NCI-H69 (cell line): Measurements from ENCODE around the gene ADAMTSL3.
"Not testable (repeated sequence)": the region's sequence is repeated elsewhere in the genome, so short reads cannot be mapped to it uniquely, and the experiment has no call there.

Source experiments
- DNase-seq: peaks from one replicate; lab custom pipeline; 2025; lab: John Stamatoyannopoulos, UW

ADAMTSL3 gene

DNA sequence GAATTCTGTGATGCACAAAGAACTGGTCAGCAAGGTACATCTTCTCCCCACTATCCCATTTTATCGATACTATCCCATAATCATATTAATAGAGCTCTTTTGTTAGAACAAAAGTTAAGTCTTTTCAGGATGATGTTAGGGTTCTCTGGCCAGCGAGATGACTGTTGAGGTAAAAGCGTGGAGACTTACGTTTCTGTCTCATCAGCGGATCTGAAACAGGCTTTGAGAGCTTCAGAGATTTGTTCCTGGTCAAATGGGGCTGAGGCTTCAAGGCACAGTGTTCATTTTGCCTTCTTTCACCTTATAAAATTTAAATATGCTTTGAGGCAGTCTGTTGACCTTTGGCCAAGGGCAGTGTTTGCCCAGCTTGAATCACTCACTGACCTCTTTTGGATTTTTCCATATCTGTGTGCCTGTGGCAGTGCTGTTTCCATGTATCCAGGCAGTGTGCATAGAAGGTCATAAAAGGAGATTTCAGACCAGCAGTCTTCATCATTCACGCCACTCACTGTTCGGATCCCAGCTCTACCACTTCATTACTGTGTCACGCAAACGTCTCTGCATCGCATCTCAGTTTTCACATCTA, 3.1 kb downstream of the ADAMTSL3 start:
- no peak for DNase-seq

DNA sequence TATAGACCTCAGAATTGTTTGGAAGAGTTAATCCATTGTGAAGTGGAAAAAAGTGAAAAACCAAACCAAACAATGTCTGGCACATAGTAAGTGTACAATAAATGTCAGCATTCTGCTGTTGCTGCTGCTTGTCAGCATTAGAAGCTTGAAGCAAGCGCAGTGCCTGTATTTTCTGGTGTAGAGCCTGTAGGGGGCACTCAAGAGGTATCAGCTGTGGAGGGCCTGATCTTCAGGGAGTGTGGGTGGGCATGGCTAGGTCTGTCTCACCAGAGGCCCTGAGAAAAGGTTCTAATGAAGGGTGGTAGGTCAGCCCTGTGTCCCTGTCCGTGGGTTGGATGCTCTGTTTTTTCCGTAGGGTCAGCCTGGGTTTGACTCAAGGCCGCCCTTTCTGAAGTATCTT, 3.6 kb downstream of the ADAMTSL3 start:
- DNase-seq, result no peak

DNA sequence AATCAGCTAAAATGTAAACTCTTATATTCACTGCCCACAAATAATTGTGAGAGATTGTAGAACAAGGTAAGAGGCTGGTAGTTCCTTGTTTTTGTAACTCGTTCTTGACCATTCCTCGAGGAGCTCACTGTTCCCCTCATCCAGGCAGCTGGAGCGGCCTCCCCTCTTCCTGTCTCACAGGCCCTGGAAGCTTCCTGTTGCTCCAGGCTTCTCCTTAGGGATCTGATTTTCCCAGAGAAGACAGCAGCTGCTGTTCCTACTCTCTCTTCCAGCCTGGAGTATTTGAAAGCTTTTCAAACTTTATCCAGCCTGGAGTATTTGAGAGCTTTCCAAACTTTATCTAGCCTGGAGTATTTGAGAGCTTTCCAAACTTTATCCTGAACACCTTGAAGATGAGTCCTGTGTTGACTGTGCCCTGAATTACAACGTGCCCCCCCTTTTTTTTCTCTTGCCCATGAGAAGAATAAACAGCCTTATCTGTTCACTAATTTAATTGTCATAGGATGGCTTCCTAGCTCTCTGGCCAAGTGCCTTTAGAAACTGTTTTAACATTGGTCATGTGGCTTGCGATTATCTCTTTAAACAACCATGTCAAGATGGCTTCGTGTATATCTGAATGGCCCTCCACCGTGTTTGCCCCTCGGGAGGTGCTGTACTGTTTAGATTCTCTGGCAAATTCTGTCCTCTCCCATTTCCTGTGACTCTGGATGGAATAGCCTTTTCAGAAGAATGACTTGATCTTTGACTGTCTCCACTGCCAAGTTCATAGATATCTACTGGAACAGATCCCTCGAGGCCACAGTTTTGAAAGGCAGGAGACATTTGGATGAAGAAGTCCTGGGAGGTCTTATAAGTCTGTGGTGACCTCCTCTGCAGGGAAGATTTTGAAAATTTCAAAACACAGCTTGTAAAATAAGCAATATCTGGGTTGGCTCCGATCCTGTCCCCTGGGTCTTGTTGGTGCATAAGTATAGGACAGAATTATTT, 4.8 kb downstream of the ADAMTSL3 start:
- no peak for DNase-seq

DNA sequence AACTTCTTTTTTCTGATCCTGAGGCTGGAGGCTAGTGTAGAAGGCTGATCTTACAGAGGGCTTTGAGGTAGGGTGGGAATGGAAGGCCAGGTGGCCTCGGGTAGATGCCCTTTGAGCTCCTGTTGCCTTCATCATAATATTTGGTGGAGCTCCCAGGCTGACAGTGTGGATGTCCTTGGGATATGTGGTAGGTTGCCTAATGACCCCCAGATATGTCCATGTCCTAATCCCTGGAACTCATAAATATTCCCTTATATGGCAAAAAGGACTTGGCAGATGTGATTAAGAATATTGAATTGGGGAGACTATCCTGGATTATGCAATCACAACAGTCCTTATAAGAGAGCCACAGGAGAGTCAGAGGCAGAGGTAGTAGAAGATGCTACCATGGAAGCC, 5.5 kb downstream of the ADAMTSL3 start:
- DNase-seq, result no peak

DNA sequence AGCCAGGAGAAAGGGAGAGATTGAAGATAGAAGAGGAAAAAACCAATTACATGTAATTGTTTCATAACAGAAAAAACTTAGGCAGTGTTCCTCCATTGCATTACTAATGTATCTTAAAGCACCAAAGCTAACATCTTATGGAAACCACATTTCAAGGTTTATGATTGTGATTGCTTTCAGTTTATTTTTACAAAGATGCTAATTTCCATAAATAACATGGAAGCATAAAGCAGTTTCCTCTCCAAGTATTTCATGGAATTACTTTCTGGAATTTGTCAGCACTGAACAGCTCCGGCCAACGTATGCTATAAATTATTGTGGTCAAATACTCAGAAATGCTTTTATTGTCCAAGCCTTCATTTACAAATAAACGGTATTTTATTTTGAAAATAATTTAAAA, 11.6 kb downstream of the ADAMTSL3 start:
- DNase-seq, result no peak

DNA sequence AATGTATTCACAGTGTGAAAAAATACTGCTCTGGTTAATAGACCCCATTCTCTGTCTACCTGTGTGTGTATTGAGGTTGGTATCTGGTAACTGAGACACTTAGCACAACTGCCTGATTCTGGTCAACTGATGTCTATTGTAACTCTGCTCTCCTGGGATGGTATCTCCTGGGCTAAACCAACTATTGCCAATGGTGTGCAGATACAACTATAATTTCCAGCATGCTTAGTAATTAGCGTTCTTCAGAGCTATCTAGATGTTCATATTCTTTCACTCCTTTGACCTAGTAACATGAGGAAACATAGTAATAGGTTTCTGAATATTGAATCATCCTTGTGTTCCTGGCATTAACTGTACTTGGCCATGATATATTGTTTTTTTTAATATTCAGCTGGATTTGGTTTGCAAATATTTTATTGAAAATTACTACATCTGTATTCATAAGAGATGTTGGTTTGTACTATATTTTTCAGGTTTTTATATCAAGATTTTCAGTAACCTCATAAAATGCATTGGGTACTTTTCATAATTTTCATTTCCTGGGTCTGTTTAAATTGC, 16.8 kb downstream of the ADAMTSL3 start:
- DNase-seq, result no peak

DNA sequence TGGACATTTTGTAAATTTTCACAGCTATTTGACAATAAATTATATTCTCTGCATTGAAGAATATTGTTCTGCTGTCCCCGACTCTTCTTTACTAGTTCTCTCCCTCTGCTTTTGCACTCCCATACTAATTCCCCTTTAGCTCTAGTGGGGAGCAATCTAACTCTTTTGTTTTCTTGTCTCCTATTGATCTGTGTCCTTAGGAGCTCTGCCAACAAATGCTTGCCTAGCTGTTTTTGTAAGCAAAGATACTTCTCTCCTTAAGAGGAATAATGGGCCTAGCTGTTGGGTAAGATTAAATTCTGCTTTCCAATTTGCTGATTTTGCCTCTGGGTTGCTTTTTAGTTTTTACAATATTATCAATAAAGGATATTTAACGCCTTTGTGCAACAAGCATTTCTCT, 17.7 kb downstream of the ADAMTSL3 start:
- DNase-seq, result no peak

DNA sequence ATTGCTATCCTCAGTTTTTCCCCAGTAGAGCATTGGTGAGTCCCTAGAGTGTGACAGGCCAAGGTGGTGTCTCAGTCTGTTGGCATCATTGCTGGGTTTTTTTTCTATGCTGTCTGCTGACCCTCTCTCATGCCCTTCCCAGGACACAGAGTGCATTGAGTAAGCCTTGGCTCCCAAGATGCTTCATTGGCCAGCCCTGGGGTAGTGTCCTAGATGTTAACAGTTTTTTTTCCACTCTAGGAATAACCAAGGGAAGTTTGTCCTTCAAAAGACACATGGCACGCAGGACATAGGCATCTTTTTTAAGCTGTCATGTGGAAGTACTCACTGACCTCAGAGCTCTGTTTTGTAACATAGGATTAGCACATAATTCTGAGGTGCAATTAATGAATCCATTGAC, 19.5 kb downstream of the ADAMTSL3 start:
- no peak for DNase-seq

DNA sequence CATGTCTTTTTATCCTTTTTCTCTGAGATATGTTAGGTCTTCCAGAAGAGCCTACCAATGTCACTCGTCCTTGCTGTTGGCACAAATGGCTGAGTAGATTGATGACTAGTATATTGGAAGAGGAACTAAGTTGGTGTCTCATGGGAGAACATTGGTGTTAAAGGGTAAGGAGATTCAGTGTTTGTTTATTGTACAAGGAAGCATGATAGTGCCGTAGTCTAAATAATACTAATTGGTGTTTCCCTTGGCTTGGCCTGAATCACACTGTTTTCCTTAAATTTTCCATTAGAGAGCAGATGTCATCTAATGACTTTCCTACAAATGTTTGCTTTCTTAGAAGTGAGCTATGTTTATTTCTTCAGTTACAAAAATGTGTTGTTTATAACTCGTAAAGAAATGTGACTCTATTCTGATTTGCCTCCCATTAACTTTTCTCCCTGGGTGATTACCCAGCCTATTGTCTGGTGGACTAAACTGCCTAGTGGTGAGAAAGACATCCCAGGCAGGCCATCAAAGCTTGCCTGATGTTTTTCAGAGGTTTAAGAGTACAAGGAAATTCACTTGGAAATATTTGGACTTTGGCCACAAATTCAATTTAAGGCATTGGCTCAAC, 28.7 kb downstream of the ADAMTSL3 start:
- DNase-seq, result no peak

DNA sequence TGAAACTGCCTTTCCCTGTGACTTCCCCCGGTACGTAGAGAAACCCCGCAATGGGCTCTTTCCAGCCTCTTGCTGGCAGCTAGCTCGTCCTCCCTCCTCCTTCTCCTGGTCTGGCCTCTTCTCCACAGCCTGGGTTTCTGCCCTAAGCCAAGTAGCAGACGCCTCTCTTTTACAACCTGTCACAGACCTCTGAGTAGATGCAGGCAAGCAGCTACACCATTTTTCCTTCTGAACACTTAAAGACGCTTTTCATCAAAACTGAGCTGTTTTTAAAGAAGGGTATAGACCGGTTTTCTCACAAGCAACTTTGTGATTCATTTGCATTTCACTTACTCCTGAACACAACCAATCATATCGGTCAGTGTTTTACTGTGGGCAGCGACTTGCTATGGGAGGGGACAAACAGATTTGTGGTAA, 32.0 kb downstream of the ADAMTSL3 start:
- no peak for DNase-seq

DNA sequence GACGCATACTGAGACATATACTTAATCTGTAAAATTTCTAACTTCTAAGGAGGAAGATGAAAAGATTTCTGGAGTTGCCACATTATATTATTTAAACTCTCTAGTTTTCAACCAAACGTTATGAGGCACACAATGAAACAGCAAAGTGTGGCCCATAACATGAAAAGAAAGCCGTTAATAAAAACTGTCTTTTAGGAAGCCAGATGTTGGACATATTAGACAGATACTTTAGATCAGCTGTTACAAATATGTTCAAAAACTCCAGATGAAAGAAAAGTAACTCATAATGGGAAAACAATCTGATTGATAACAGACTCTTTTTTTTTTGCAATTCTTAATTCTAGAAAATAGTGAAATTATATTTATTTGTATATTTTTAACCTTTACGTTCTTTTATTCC, 34.3 kb downstream of the ADAMTSL3 start:
- no peak for DNase-seq

DNA sequence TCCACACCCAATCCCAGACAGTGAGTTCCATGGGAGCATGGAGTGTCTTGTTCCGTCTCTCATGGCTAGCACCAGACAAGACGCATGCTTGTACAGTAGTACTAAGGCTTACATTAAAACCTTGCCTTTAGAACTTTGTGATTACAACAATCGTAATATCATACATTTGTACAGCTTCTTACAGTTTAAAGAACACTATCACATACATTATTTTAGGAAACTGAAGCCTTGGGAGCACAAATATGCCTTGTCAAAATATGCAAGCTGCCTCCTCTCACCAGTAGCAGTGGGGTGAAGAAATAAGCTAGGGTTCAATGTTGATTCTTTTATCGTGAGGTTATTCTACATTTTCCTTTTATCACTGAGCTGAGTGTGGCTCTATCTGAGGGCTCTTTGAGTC, 36.8 kb downstream of the ADAMTSL3 start:
- no peak for DNase-seq

DNA sequence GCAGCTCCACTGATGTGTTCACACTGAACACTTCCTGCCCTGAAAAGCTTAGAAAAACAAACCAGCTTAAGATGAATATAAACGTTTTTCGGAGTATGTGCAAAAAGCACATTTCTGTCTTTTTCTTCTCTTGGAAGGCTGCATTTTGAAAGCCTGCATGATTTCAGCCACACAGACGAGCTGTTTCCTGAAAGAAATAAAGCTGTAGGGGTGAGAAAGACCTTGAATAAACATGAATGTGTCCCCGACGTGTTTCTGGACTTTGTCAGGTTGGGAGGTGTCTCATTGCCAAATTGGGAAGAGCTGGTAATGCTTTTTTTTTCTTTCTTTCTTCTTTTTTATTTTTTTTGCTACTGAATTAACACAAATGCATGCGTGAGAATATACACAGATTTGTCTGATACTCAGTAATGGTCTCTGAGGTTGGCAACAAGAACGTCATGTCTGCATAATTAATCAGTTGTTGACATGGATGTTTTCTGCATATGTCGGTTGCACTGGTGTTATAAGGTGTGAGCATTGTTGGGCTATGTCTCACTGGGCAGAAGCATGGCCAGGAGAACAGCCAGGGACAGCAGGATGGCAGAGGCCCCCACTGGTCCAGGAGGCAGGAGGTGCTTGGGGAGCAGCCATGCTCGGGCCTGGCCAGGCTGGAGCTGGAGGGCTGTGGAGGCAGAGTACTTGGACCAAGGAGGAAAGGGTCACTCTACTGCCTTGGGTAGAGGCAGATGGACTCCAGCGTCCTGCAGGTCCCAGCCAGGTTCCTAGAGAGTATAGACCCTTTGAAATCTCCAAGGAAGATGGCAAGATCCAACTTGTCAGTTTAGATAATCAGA, 39.0 kb downstream of the ADAMTSL3 start:
- no peak for DNase-seq

DNA sequence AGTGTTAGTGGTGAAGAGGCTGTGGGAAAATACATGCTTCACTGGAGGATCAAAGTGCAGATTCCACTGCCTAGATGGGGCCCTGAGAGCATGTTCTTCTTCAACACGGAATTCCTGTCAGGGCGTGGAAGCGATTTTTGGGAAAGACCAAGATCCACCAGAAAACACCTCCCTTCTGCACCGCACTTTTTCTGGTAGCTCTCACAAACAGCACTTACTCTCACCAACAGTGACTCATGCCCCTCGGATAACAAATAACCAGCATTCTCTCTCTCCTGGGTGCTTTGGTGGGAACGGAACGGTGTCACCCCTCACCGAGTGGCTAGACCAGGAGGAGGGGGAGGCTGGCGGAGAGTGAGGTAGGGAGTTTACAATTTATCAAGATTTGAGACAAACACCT, 40.1 kb downstream of the ADAMTSL3 start:
- no peak for DNase-seq

DNA sequence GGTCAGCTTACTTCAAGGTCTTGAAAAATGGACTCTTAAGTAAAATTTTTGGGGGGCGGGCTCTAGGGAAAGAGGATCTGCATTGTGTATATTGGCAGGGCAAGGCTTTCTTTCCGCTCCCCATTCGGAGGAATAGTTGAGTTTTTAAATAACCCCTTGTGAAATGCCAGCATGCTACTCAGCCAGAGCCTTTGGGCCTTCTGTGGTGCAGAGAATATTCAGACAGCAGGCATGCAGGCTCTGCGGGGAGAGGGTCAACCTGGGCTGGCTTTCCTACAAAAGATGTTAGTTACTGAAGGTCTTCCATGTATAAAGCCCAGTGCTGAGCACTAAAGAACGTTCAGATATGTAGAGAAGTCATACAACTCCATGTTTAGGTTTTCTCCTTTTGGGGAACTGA, 40.6 kb downstream of the ADAMTSL3 start:
- no peak for DNase-seq

DNA sequence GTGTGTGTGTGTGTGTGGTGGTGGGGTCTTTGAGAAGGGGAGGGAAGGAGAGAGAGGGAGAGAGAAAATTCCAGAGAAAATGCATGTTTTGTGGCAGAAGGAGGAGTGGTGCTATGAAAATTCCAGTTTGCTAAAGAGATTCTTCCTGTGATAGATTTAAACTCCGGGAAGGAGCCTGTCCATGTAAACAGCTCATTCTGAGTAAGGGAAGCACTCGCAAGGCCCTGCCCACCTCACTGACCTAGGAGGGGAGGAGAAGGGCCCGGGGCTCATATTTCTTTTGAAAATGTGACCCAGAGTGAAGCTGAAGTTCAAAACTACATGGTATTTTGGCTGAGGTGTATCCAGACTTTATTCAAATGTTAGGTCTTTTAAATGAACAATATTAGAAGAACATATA, 41.3 kb downstream of the ADAMTSL3 start:
- no peak for DNase-seq

DNA sequence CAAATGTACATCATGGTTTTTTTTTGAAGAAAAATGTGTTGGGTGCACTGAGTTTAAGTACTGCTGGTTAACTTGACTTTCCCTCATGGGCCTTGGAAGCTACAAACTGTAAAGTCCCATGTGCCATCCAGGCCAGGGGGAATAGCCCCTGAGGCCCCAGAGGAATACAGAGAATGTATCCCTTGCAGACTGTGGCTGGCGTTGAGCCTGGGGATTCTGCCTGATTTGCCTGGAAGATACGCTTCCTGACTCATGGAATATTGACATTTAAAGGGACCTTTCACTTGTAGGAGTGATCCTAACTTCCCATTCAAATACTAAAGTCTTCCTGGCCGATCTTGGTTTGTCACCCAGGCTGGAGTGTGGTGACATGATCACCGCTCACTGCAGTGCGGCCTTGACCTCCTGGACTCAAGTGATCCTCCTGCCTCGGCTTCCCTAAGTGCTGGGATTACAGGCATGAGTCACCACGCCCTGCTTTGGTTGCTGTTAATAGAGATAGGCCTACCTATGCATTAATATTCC, 42.0 kb downstream of the ADAMTSL3 start:
- no peak for DNase-seq

DNA sequence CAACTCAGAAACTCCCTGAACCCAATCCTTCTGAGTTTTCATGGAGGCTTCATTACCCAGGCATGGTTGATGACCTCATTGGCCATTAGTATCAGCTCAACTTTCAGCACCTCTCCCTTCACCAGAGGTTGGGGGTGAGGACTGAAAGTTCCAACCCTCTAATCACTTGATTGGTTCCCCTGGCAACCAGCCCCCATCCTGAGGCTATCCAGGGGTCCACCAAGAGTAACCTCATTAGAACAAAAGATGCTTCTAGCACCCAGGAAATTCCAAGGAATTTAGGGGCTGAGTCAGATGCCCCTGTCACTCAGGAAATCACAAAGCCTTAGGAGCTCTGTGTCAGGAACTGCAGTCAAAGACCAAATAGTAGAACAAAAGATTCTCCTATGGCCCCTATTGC, 43.8 kb downstream of the ADAMTSL3 start:
- no peak for DNase-seq

DNA sequence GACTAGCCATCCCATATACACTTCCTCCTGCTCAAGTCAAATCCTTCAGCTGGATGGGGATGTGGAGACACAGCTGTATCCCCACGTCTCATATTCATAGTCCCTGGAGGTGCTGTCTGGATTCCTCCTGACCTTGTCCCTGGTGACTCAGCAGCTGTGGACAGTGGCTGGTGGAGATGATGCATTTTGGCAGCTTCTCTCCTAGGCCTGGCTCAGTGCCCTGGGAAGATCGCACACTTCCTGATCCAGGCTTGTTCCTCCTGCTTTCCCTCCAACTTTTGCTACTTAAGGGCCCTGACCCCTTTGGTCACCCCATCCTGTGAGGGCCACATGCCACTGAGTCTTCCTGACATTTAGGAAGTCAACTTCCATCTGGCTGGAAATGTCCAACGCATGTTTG, 44.4 kb downstream of the ADAMTSL3 start:
- no peak for DNase-seq

DNA sequence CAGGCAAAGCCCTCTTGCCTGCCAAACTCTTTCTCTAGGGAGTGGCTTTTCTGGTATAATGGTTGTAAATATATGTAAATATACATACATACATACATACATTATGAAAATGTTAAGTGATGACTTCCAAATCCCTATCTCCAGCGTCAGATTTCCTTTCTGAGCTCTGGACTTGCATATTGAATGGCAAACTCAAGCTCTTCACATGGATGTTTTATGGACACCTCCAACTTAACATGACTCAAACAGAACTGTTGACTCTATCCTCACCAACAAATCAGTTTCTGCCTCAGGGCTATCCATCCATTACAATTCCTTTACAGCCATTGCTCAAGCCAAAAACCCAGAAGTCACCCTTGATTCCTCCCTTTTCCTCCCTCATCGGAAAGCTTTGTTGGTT, 45.1 kb downstream of the ADAMTSL3 start:
- no peak for DNase-seq

DNA sequence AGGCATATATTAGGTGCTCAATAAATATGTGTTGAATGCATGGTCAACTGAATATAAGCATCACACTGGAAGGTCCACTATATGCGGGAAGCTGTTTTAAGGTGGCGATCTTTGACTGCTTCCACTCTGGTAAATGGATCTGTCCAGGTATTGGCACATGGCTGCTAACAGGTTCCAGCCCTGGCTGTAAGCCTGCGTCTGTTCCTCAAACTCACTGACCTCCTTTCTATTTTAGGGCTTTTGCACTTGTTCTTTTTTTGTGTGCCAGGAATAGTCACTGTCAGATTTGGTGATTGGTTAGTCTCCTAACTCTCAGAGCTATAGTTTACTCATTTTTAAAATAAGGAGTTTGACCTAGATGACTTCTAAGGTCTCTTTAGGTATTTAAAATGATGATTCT, 46.2 kb downstream of the ADAMTSL3 start:
- no peak for DNase-seq

DNA sequence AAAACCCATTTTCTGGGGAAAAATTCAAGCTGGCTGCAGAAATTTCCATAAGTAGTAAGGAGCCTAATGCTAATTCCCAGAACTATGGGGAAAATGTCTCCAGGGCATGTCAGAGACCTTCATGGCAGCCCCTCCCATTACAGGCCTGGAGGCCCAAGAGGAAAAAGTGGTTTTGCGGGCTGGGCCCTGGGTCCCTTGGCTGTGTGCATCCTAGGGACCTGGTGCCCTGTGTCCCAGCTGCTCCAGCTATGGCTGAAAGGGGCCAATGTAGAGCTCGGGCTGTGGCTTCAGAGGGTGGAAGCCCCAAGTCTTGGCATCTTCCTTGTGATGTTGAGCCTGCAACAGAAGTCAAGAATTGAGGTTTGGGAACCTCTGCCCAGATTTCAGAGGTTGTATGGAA, 48.4 kb downstream of the ADAMTSL3 start:
- not testable (repeated sequence) for DNase-seq
